GM10248 (cell line): Measurements from ENCODE around the gene EPHB1.

Experiments
- CTCF ChIA-PET: fragments of 300-600 bp; sonication (Branson Sonifier 250); formaldehyde crosslinking; extraction: SDS; loops from one replicate; lab custom pipeline; 2021; ENCODE audit warnings: antibody characterized with exemption; lab: Yijun Ruan, JAX
- POLR2A ChIA-PET: fragments of 350-650 bp; sonication (Branson Sonifier 250); formaldehyde crosslinking; extraction: SDS; loops from one replicate; lab custom pipeline; 2020; ENCODE audit warnings: antibody characterized with exemption; lab: Yijun Ruan, JAX
- DNase-seq: peaks from one replicate; pipeline ENCODE4 v3.0.0; 2012; ENCODE audit errors: extremely low spot score
- CTCF ChIP-seq: IDR thresholded peaks from 2 replicates; pipeline ENCODE4 v1.5.1; 2012; ENCODE audit warnings: mild to moderate bottlenecking, low read depth; ENCODE audit errors: extremely low read depth, missing control alignments, control extremely low read depth

Gene EPHB1

GRCh38 chr3:135304378-135304777, 509.3 kb downstream of the EPHB1 start:
- CTCF ChIA-PET: no interaction called here
- DNase-seq: no peak
- TF ChIP-seq CTCF: no peak
- POLR2A ChIA-PET: no interaction called here
